Measurements from ENCODE around the gene CD37.

- TF ChIP-seq, protein P1, sequence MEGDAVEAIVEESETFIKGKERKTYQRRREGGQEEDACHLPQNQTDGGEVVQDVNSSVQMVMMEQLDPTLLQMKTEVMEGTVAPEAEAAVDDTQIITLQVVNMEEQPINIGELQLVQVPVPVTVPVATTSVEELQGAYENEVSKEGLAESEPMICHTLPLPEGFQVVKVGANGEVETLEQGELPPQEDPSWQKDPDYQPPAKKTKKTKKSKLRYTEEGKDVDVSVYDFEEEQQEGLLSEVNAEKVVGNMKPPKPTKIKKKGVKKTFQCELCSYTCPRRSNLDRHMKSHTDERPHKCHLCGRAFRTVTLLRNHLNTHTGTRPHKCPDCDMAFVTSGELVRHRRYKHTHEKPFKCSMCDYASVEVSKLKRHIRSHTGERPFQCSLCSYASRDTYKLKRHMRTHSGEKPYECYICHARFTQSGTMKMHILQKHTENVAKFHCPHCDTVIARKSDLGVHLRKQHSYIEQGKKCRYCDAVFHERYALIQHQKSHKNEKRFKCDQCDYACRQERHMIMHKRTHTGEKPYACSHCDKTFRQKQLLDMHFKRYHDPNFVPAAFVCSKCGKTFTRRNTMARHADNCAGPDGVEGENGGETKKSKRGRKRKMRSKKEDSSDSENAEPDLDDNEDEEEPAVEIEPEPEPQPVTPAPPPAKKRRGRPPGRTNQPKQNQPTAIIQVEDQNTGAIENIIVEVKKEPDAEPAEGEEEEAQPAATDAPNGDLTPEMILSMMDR (IDR thresholded peaks at IDR 0.05) = no peak
- no peak for TF ChIP-seq EZH2 (IDR thresholded peaks at IDR 0.05; ENCODE audit: borderline replicate concordance, insufficient read depth, low read depth, low read length, poor library complexity, severe bottlenecking)
Measured at GRCh38 chr19:49362929-49363267, 27.7 kb downstream of the CD37 start.
